ENCODE data around the gene NOTO.

The NOTO gene

GRCh38 chr2:73257021-73257420 lies 54.6 kb downstream of the NOTO start:
- TF ChIP-seq CTCF (conservative IDR thresholded peaks at IDR 0.05; ENCODE audit: control insufficient read depth, insufficient read depth, low read depth, low read length): no peak
- DNase-seq (ENCODE audit: low read depth): no peak

GRCh38 chr2:73257425-73258125 lies 55.2 kb downstream of the NOTO start:
- no peak for DNase-seq (ENCODE audit: low read depth)
- TF ChIP-seq CTCF (conservative IDR thresholded peaks at IDR 0.05; ENCODE audit: control insufficient read depth, insufficient read depth, low read depth, low read length): no peak

More at GRCh38 chr2:73257021-73257420, 54.6 kb downstream of the NOTO start:
- no peak overlapping the region for H3K4me3 ChIP-seq (ENCODE audit: control insufficient read depth, low read depth, low read length)

GRCh38 chr2:73258186-73258912 lies 56.0 kb downstream of the NOTO start:
- H3K4me3 ChIP-seq (ENCODE audit: control insufficient read depth, low read depth, low read length): no peak overlapping the region
- DNase-seq (ENCODE audit: low read depth): no peak
- no peak for TF ChIP-seq CTCF (conservative IDR thresholded peaks at IDR 0.05; ENCODE audit: control insufficient read depth, insufficient read depth, low read depth, low read length)

More at GRCh38 chr2:73257425-73258125, 55.2 kb downstream of the NOTO start:
- no peak overlapping the region for H3K4me3 ChIP-seq (ENCODE audit: control insufficient read depth, low read depth, low read length)

- no peak for TF ChIP-seq CTCF (conservative IDR thresholded peaks at IDR 0.05; ENCODE audit: control insufficient read depth, insufficient read depth, low read depth, low read length)
- H3K4me3 ChIP-seq (ENCODE audit: control insufficient read depth, low read depth, low read length): no peak overlapping the region
- no peak for DNase-seq (ENCODE audit: low read depth)
Measured at GRCh38 chr2:73258913-73259215, 56.5 kb downstream of the NOTO start.

- TF ChIP-seq CTCF (conservative IDR thresholded peaks at IDR 0.05; ENCODE audit: control insufficient read depth, insufficient read depth, low read depth, low read length): no peak
- no peak for DNase-seq (ENCODE audit: low read depth)
- H3K4me3 ChIP-seq (ENCODE audit: control insufficient read depth, low read depth, low read length): no peak overlapping the region
Measured at GRCh38 chr2:73259276-73259675, 56.9 kb downstream of the NOTO start.

GRCh38 chr2:73259704-73260337 lies 57.4 kb downstream of the NOTO start:
- no peak overlapping the region for H3K4me3 ChIP-seq (ENCODE audit: control insufficient read depth, low read depth, low read length)
- TF ChIP-seq CTCF (conservative IDR thresholded peaks at IDR 0.05; ENCODE audit: control insufficient read depth, insufficient read depth, low read depth, low read length): no peak
- DNase-seq (ENCODE audit: low read depth): no peak

All from fibroblast of mammary gland (primary cell).